Erythroblast (primary cell): ENCODE results near the gene CC2D1B.

ENCODE experiments used
- DNase-seq, 2 experiments: peaks; one replicate each; lab custom pipeline; 2025; lab: John Stamatoyannopoulos, UW
- GATA1 ChIP-seq: IDR thresholded peaks from 2 replicates; pipeline ENCODE4 v1.6.1; 2011; ENCODE audit warnings: low read depth, mild to moderate bottlenecking, control low read depth, low read length, moderate library complexity
- POLR2A ChIP-seq: IDR thresholded peaks from 2 replicates; pipeline ENCODE4 v1.6.1; 2011; ENCODE audit warnings: mild to moderate bottlenecking, low read length

Gene CC2D1B

GRCh38 chr1:52368383-52369172 lies 2.6 kb upstream of the CC2D1B start:
- TF ChIP-seq POLR2A (peak; percentile 15), GATA1 (no peak)
- peak; percentile 70 to 74 for DNase-seq

GRCh38 chr1:52367272-52367671 lies 1.3 kb upstream of the CC2D1B start:
- TF ChIP-seq POLR2A (no peak), GATA1 (no peak)
- DNase-seq, result no peak

GRCh38 chr1:52366517-52366827 lies 467 bp upstream of the CC2D1B start:
- no peak for DNase-seq
- TF ChIP-seq GATA1 (no peak), POLR2A (no peak)

GRCh38 chr1:52365071-52365745 lies 797 bp downstream of the CC2D1B start:
- TF ChIP-seq POLR2A (no peak), GATA1 (no peak)
- DNase-seq, result peak; percentile 74 to 83

GRCh38 chr1:52364235-52364839 lies 1.7 kb downstream of the CC2D1B start:
- TF ChIP-seq POLR2A, result no peak
- TF ChIP-seq GATA1, result no peak
- DNase-seq, result peak; percentile 14 to 35

- TF ChIP-seq POLR2A, result no peak
- no peak for TF ChIP-seq GATA1
- DNase-seq, result no peak
Measured at GRCh38 chr1:52360595-52360968, 5.4 kb downstream of the CC2D1B start.

GRCh38 chr1:52359676-52360594 lies 6.1 kb downstream of the CC2D1B start:
- no peak for DNase-seq
- TF ChIP-seq POLR2A, result no peak

- TF ChIP-seq POLR2A, result no peak
- TF ChIP-seq GATA1, result no peak
- no peak for DNase-seq
Measured at GRCh38 chr1:52358851-52359497, 7.0 kb downstream of the CC2D1B start.

GRCh38 chr1:52357397-52357796 lies 8.6 kb downstream of the CC2D1B start:
- no peak for DNase-seq
- TF ChIP-seq GATA1 (no peak), POLR2A (no peak)

- TF ChIP-seq GATA1, result no peak
- TF ChIP-seq POLR2A, result no peak
- no peak for DNase-seq
Measured at GRCh38 chr1:52356818-52357355, 9.1 kb downstream of the CC2D1B start.

GRCh38 chr1:52355847-52356505 lies 10.0 kb downstream of the CC2D1B start:
- no peak for TF ChIP-seq GATA1
- TF ChIP-seq POLR2A, result no peak
- DNase-seq, result no peak

- no peak for DNase-seq
- TF ChIP-seq POLR2A, result no peak
- no peak for TF ChIP-seq GATA1
Measured at GRCh38 chr1:52355436-52355835, 10.6 kb downstream of the CC2D1B start.
